ENCODE results near the gene NELL2.

NELL2 gene

DNA sequence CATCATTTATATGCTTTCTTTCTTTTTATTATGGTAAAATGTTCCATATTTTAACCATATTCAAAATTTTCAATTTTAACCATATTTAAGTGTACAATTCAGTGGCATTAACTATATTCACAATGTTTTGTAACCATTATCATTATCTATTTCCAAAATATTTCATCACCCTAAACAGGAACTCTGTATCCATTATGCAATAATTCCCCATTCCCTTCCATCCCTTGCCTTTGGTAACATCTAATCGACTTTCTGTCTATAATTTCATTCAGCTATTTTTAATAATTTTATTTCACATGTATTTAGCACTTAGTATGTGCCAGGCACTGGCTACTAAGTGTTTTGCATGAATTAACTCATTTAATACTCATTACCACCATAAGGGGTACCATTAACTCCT is 287.5 kb downstream of the NELL2 start:
- Histone ChIP-seq H3K27me3 (ENCODE audit: control insufficient read depth, low read length) (no peaks in the 10 kb centered on the region), H3K9me3 (ENCODE audit: control insufficient read depth, insufficient read depth, low read length) (no peaks in the 10 kb centered on the region), H3K36me3 (ENCODE audit: control insufficient read depth, low read length) (no peaks in the 10 kb centered on the region), H3K4me1 (ENCODE audit: control insufficient read depth, low read length) (no peaks in the 10 kb centered on the region), H3F3A (ENCODE audit: control insufficient read depth, insufficient read depth) (no peaks in the 10 kb centered on the region), H3K4me2 (ENCODE audit: low read length) (no peak overlapping the region), H3K79me2 (ENCODE audit: control insufficient read depth, low read length) (no peaks in the 10 kb centered on the region), H3K27ac (ENCODE audit: low read depth, low read length) (no peak overlapping the region), H3K9me2 (replicated peaks; ENCODE audit: control insufficient read depth, low read length) (no peaks in the 10 kb centered on the region), H4K20me1 (ENCODE audit: control insufficient read depth, insufficient read depth, low read depth, low read length) (no peaks in the 10 kb centered on the region), H3K4me3 (ENCODE audit: low read length) (no peak overlapping the region)
- TF ChIP-seq, protein P1, sequence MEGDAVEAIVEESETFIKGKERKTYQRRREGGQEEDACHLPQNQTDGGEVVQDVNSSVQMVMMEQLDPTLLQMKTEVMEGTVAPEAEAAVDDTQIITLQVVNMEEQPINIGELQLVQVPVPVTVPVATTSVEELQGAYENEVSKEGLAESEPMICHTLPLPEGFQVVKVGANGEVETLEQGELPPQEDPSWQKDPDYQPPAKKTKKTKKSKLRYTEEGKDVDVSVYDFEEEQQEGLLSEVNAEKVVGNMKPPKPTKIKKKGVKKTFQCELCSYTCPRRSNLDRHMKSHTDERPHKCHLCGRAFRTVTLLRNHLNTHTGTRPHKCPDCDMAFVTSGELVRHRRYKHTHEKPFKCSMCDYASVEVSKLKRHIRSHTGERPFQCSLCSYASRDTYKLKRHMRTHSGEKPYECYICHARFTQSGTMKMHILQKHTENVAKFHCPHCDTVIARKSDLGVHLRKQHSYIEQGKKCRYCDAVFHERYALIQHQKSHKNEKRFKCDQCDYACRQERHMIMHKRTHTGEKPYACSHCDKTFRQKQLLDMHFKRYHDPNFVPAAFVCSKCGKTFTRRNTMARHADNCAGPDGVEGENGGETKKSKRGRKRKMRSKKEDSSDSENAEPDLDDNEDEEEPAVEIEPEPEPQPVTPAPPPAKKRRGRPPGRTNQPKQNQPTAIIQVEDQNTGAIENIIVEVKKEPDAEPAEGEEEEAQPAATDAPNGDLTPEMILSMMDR (IDR thresholded peaks at IDR 0.05; ENCODE audit: low read depth, low read length, poor library complexity, severe bottlenecking) = no peak
- TF ChIP-seq EZH2phosphoT487 (IDR thresholded peaks at IDR 0.05; ENCODE audit: borderline replicate concordance, low read length) = no peak

DNA sequence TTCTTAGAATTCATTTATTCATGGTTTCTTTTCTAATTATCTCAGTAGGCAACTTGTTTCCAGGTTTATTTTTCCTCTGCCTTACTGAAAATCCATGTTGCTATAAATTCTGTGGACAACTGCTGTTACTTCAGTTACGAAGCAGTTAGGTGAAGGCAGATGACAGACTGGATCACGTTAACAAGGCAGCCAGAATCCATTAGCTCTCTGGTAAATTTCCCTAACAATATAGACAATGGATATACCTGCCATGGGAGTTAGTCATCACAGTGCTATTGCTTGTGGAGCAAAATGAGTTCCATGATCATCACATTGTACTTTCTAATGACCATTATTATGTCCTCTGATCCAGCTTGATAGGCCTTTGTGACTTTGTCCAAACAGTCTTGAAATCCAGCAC is 291.5 kb downstream of the NELL2 start:
- Histone ChIP-seq H3K4me2 (ENCODE audit: low read length) (no peak overlapping the region), H3K27me3 (ENCODE audit: control insufficient read depth, low read length) (no peaks in the 10 kb centered on the region), H3K9me2 (replicated peaks; ENCODE audit: control insufficient read depth, low read length) (no peaks in the 10 kb centered on the region), H3K36me3 (ENCODE audit: control insufficient read depth, low read length) (no peaks in the 10 kb centered on the region), H3K9me3 (ENCODE audit: control insufficient read depth, insufficient read depth, low read length) (no peaks in the 10 kb centered on the region), H4K20me1 (ENCODE audit: control insufficient read depth, insufficient read depth, low read depth, low read length) (no peaks in the 10 kb centered on the region), H3K4me3 (ENCODE audit: low read length) (no peak overlapping the region), H3F3A (ENCODE audit: control insufficient read depth, insufficient read depth) (no peaks in the 10 kb centered on the region), H3K27ac (ENCODE audit: low read depth, low read length) (no peak overlapping the region), H3K79me2 (ENCODE audit: control insufficient read depth, low read length) (no peaks in the 10 kb centered on the region), H3K4me1 (ENCODE audit: control insufficient read depth, low read length) (no peaks in the 10 kb centered on the region)
- TF ChIP-seq, protein P1 (IDR thresholded peaks at IDR 0.05; ENCODE audit: low read depth, low read length, poor library complexity, severe bottlenecking) = no peak
- TF ChIP-seq EZH2phosphoT487 (IDR thresholded peaks at IDR 0.05; ENCODE audit: borderline replicate concordance, low read length) = no peak

DNA sequence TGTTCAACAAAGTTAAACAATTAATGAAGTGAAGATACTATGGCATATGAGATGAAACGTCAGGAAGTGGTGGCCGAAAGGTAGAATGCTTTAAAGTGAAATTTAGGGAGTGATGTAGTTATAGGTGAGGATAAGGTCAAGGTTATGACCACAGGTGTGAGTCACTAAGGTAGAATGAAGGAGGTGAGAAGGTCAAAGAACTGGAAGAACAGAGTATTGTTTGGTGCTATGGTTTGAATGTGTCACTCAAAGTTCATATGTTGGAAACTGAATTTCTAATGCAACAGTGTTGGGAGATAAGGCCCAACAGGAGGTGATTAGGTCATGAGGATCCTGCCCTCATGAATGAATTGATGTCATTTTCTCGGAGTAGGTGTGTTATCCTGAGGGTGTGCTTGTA is 293.6 kb downstream of the NELL2 start:
- Histone ChIP-seq H3K9me3 (ENCODE audit: control insufficient read depth, insufficient read depth, low read length) (no peaks in the 10 kb centered on the region), H3K79me2 (ENCODE audit: control insufficient read depth, low read length) (no peaks in the 10 kb centered on the region), H3K4me2 (ENCODE audit: low read length) (no peak overlapping the region), H3K27ac (ENCODE audit: low read depth, low read length) (no peak overlapping the region), H4K20me1 (ENCODE audit: control insufficient read depth, insufficient read depth, low read depth, low read length) (no peaks in the 10 kb centered on the region), H3K27me3 (ENCODE audit: control insufficient read depth, low read length) (no peaks in the 10 kb centered on the region), H3K4me1 (ENCODE audit: control insufficient read depth, low read length) (no peaks in the 10 kb centered on the region), H3K9me2 (replicated peaks; ENCODE audit: control insufficient read depth, low read length) (no peaks in the 10 kb centered on the region), H3K4me3 (ENCODE audit: low read length) (no peak overlapping the region), H3F3A (ENCODE audit: control insufficient read depth, insufficient read depth) (no peaks in the 10 kb centered on the region), H3K36me3 (ENCODE audit: control insufficient read depth, low read length) (no peaks in the 10 kb centered on the region)
- TF ChIP-seq, protein P1 (IDR thresholded peaks at IDR 0.05; ENCODE audit: low read depth, low read length, poor library complexity, severe bottlenecking) = no peak
- no peak for TF ChIP-seq EZH2phosphoT487 (IDR thresholded peaks at IDR 0.05; ENCODE audit: borderline replicate concordance, low read length)

All from DOHH2 (cell line).